A549 treated with ZK216348 at 1 μM for 4 hours (cell line): ENCODE results near the gene PLCB3. TPM values are rescaled to one million over a fixed set of nuclear protein-coding genes. Genes with fewer than 3 reads are reported as not detected.

Source experiments
- total RNA-seq: library from RNA; stranded (reverse); fragments of 200-300 nt; extraction: Qiagen RNA extraction; gene quantifications from 5 replicates; pipeline ENCODE4 v1.2.3, GENCODE V29; 2022; ENCODE audit warnings: low read depth

The PLCB3 gene
- total RNA-seq, 1 experiment from 2014 or later: 27.3 TPM

GRCh38 chr11:64317961-64318765 lies 66.8 kb downstream of the PLCB3 start, which contains the start of gene PRDX5:
PRDX5 (plus strand) TSS chr11:64318121; CDS start chr11:64318216, 95 bp downstream.

Other genes with a start within 250 kb of the PLCB3 start
- gene FLRT1, start 215.6 kb upstream of the PLCB3 start, total RNA-seq: 0.06 TPM in 1 of 5 replicates, not detected in the others
- gene MACROD1, start 85.4 kb upstream of the PLCB3 start, total RNA-seq: 9.5 to 14.4 TPM (median 13.0 TPM) in 5 replicates
- 249 to 284 TPM (median 272 TPM) in 5 replicates for gene STIP1, start 65.4 kb upstream of the PLCB3 start, total RNA-seq
- gene FERMT3, start 44.8 kb upstream of the PLCB3 start, total RNA-seq: 0.53 to 2.7 TPM (median 1.2 TPM) in 5 replicates
- 18.0 to 27.2 TPM (median 23.8 TPM) in 5 replicates for gene TRPT1, start 25.3 kb upstream of the PLCB3 start, total RNA-seq
- gene NUDT22, start 25.3 kb upstream of the PLCB3 start, total RNA-seq: 20.7 to 41.6 TPM (median 34.8 TPM) in 5 replicates
- 12.1 to 26.8 TPM (median 22.3 TPM) in 5 replicates for gene DNAJC4, start 21.0 kb upstream of the PLCB3 start, total RNA-seq
- 40.1 to 48.1 TPM (median 46.3 TPM) in 5 replicates for gene VEGFB, start 16.9 kb upstream of the PLCB3 start, total RNA-seq
- gene FKBP2, start 10.4 kb upstream of the PLCB3 start, total RNA-seq: 108 to 148 TPM (median 136 TPM) in 5 replicates
- 246 to 415 TPM (median 401 TPM) in 5 replicates for gene PPP1R14B, start 4.6 kb upstream of the PLCB3 start, total RNA-seq
- 62.2 to 102 TPM (median 89.6 TPM) in 5 replicates for gene BAD, start 33.1 kb downstream of the PLCB3 start, total RNA-seq
- gene GPR137, start 34.3 kb downstream of the PLCB3 start, total RNA-seq: 22.6 to 54.3 TPM (median 48.3 TPM) in 5 replicates
- gene KCNK4, start 39.8 kb downstream of the PLCB3 start, total RNA-seq: 0.12 to 0.21 TPM (median 0.20 TPM) in 3 of 5 replicates, not detected in the others
- 1.7 to 2.4 TPM (median 2.3 TPM) in 5 replicates for gene CATSPERZ, start 48.8 kb downstream of the PLCB3 start, total RNA-seq
- 33.2 to 63.8 TPM (median 61.7 TPM) in 5 replicates for gene ESRRA, start 54.0 kb downstream of the PLCB3 start, total RNA-seq
- 382 to 473 TPM (median 414 TPM) in 5 replicates for gene TRMT112, start 66.0 kb downstream of the PLCB3 start, total RNA-seq
- 321 to 507 TPM (median 466 TPM) in 5 replicates for gene PRDX5, start 66.6 kb downstream of the PLCB3 start, total RNA-seq
- gene CCDC88B, start 88.7 kb downstream of the PLCB3 start, total RNA-seq: 9.6 to 15.0 TPM (median 10.9 TPM) in 5 replicates
- gene RPS6KA4, start 107.6 kb downstream of the PLCB3 start, total RNA-seq: 41.2 to 70.0 TPM (median 65.4 TPM) in 5 replicates